CD4-positive, CD25-positive, alpha-beta regulatory T cell (primary cell): ENCODE results near the gene PPP1CA. TPM values are rescaled to one million over a fixed set of nuclear protein-coding genes. Genes with fewer than 3 reads are reported as not detected.

Experiments
- ATAC-seq, 2 donors: fragments of 150-1000 bp; cut with Tn5 transposase; one replicate each; pipeline ENCODE4 v1.10.0; 2021; ENCODE audit warnings: low read depth in 2 of 2, moderate number of reproducible peaks in 2 of 2, moderate library complexity in 1 of 2
- DNase-seq, 3 donors: peaks; one replicate each; pipeline versions ENCODE4 v3.0.0 to v3.0.0-alpha.2; 2012 to 2022; ENCODE audit warnings: mixed read lengths in 1 of 3
- H3K27ac ChIP-seq: one replicate; pipeline ENCODE4 v1.7.0; 2013; ENCODE audit warnings: mild to moderate bottlenecking, low read length; ENCODE audit not compliant: insufficient read depth, poor library complexity, severe bottlenecking
- H3K27me3 ChIP-seq: one replicate; pipeline ENCODE4 v1.7.0; 2013; ENCODE audit warnings: low read length; ENCODE audit not compliant: control insufficient read depth, insufficient read depth
- H3K36me3 ChIP-seq: one replicate; pipeline ENCODE4 v1.7.0; 2013; ENCODE audit warnings: mild to moderate bottlenecking, low read length, moderate library complexity; ENCODE audit not compliant: control insufficient read depth, insufficient read depth
- H3K4me1 ChIP-seq: 2 replicates; pipeline ENCODE4 v1.7.0; 2013; ENCODE audit warnings: mild to moderate bottlenecking, low read length; ENCODE audit not compliant: insufficient read depth, control insufficient read depth, poor library complexity, severe bottlenecking
- H3K4me3 ChIP-seq: one replicate; pipeline ENCODE4 v1.7.0; 2013; ENCODE audit warnings: low read depth, mild to moderate bottlenecking, low read length, moderate library complexity
- H3K9me3 ChIP-seq, 2 experiments: 1 replicate in 1 of 2; 2 replicates in 1 of 2; pipeline ENCODE4 v1.7.0; 2013; ENCODE audit warnings: low read length in 2 of 2, mild to moderate bottlenecking in 1 of 2, moderate library complexity in 1 of 2; ENCODE audit not compliant: control insufficient read depth in 2 of 2
- H3K27ac Mint-ChIP-seq, 3 donors: one replicate each; pipeline ENCODE4 v1.8.0; 2020 to 2022; ENCODE audit warnings: mild to moderate bottlenecking in 3 of 3, mixed read lengths in 3 of 3, moderate library complexity in 2 of 3
- H3K27me3 Mint-ChIP-seq: one replicate; pipeline ENCODE4 v1.8.0; 2022; ENCODE audit warnings: mild to moderate bottlenecking, mixed read lengths
- H3K36me3 Mint-ChIP-seq: one replicate; pipeline ENCODE4 v1.8.0; 2020; ENCODE audit warnings: mixed read lengths
- H3K4me1 Mint-ChIP-seq, 4 donors: one replicate each; pipeline ENCODE4 v1.8.0; 2020 to 2022; ENCODE audit warnings: mixed read lengths in 4 of 4, mild to moderate bottlenecking in 1 of 4
- H3K4me3 Mint-ChIP-seq, 4 donors: one replicate each; pipeline ENCODE4 v1.8.0; 2020 to 2022; ENCODE audit warnings: mild to moderate bottlenecking in 4 of 4, mixed read lengths in 4 of 4, moderate library complexity in 3 of 4
- H3K9me3 Mint-ChIP-seq, 7 donors: one replicate each; pipeline ENCODE4 v1.8.0; 2020 to 2022; ENCODE audit warnings: mixed read lengths in 7 of 7, mild to moderate bottlenecking in 3 of 7, moderate library complexity in 2 of 7
- polyA plus RNA-seq, 4 donors: library from polyadenylated mRNA; unstranded; fragments of 300-500 nt; fragmentation: Illumina TruSeq; gene quantifications; one replicate each; pipeline ENCODE4 v1.2.3, GENCODE V29; 2021
- total RNA-seq: library from RNA; stranded (reverse); gene quantifications from one replicate; pipeline ENCODE4 v1.2.3, GENCODE V29; 2022

Gene PPP1CA
- total and polyA plus RNA-seq, 5 donors from 2014 or later = 160 to 762 (median 557) TPM

DNA sequence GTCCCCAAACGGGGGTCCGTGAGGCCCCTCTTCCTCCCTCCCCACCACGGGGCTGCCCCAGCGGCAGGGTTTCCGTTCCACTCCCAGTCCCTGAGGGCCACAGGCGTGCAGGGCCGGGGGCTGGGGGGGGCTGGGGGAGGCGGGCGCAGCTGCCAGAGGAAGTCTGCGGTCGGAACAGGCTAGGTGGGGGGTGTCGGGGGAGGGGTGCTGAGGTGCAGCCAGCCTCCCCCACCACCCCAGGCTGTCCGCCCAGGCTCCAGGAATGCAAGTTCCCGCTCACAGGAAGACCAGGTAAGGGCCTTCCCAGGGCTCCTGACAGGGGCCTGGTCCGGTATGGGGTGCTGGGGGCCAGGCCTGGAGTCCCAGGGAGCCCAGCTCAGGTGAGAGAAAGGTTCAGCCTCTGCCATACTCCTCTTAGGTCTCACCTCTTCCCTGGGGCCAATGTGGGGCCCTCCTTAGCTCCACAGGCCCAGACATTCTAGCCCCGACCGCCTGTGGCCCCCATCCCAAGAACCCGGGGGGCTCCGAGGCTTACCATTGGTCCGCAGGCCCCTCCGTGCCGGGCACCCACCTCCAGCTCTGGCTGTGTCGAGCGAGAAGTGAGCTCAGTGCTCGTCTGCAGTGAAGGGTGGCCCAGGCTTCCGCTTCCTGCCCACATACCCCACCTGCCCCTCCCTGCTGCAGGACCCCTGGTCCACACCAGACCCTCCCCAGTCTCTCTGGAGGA is 35.6 kb upstream of the PPP1CA start, which contains the start of gene PTPRCAP:
Gene PTPRCAP, minus strand, starts transcription at position 601 of the 727 bp plus-strand sequence. Its CDS starts 63 bp downstream, at position 538.
- H3K36me3 Mint-ChIP-seq = peaks cover 5% of the 10 kb centered on the region
- DNase-seq = peak; percentile 72 to 90 (median 84)
- no peaks in the 10 kb centered on the region for H3K27me3 Mint-ChIP-seq
- no peaks in the 10 kb centered on the region for H3K27me3 ChIP-seq
- ATAC-seq = peak; percentile 64 to 67
- peak within 1 kb of the TSS; percentile 90 for H3K4me3 ChIP-seq
- peak within 1 kb of the TSS; percentile 92 to 94 (median 94) for H3K27ac Mint-ChIP-seq
- H3K4me3 Mint-ChIP-seq = peak within 1 kb of the TSS; percentile 97 to 99 (median 98)
- H3K9me3 ChIP-seq = no peaks in the 10 kb centered on the region
- no peaks in the 10 kb centered on the region for H3K9me3 Mint-ChIP-seq
- peaks cover 4 to 78% (median 30%) of the 10 kb centered on the region in 4 donors for H3K4me1 Mint-ChIP-seq
- peak within 1 kb of the TSS; percentile 94 for H3K27ac ChIP-seq
- peaks cover 93% of the 10 kb centered on the region for H3K4me1 ChIP-seq
- H3K36me3 ChIP-seq = peaks cover 12% of the 10 kb centered on the region

DNA sequence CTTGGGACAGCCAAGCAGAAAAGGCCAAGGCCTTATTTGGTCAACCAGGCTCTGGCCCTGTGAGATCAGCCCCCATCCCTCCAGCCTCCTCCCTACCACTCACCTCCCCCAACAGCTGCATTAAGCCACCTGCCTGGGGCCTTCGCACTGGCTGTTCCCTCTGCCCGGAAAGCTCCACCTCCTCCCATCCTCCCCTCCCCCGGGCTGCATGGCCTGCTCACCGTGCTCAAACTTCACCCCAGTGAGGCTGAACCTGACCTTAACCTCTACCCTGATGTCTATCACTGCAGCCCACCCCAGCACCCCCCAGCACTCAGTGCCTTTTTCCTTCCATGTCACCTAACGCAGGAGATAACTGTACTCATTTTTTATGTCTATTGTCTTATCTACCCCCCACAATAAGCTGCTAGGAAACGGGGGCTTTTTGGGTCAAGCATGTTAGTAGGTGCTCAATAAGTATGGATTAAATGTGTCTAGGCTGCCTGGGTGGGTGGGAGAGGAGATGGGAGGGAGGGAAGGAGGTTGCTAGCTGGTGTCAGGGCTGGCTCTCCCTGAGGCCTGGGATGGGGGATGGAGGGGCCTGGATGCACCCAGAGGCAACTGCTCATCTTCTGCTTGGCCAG is 34.9 kb upstream of the PPP1CA start:
- ATAC-seq (peak; percentile 29 to 33), DNase-seq (peak in 2 of 3 donors; percentile 56 to 83)
- Histone ChIP-seq H3K4me1 (peaks cover 88% of the 10 kb centered on the region), H3K36me3 (peaks cover 18% of the 10 kb centered on the region), H3K4me3 (peak overlapping the region; percentile 90), H3K27ac (peak overlapping the region; percentile 94), H3K9me3 (no peaks in the 10 kb centered on the region), H3K27me3 (no peaks in the 10 kb centered on the region)
- Mint-ChIP-seq H3K4me1 (peaks cover 0 to 79% (median 30%) of the 10 kb centered on the region in 4 donors), H3K4me3 (peak overlapping the region; percentile 97 to 99 (median 98)), H3K9me3 (no peaks in the 10 kb centered on the region), H3K27me3 (no peaks in the 10 kb centered on the region), H3K36me3 (peaks cover 10% of the 10 kb centered on the region), H3K27ac (peak overlapping the region; percentile 86 to 94 (median 92))

DNA sequence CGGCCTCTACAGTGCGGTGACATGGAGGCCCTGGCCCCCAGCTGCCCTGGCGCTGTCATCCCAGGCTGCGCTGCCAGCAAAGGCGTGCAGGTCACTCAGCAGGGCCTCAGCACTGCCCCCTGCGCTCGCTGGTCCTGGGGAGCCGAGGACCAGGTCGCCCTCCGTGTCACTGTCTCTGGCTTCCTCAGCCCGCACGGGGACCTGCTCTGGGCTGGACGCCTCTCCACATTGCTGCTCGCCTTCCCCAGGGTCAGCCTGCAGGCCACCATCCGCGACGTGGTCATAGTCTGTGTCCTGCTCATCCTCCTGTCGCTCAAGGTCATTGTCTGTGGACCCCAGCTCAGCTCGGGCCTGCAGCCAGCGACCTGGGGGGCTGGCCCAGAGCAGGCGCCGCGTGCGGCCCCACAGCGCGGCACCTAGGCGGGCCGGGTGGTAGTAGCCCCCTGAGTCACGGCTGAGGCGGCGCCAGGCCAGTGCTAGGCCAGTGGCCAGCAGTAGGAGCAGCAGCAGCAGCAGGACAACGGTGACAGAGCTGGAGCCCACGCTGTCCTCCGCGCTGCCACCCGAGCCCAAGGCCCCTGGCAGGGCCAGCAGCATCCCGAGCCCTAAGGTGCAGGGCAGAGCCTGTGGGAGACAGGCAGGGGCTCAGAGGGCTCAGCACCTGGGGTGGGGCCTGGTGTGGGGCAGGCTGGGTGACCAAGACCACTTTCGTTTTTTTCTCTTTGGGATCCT is 34.2 kb upstream of the PPP1CA start:
- no peaks in the 10 kb centered on the region for H3K27me3 Mint-ChIP-seq
- Histone ChIP-seq H3K27ac (peak overlapping the region; percentile 94), H3K36me3 (peaks cover 20% of the 10 kb centered on the region), H3K4me3 (peak overlapping the region; percentile 90), H3K4me1 (peaks cover 81% of the 10 kb centered on the region), H3K9me3 (no peaks in the 10 kb centered on the region), H3K27me3 (no peaks in the 10 kb centered on the region)
- DNase-seq = no peak
- peak overlapping the region in 2 of 3 donors; percentile 82 to 92 for H3K27ac Mint-ChIP-seq
- ATAC-seq = no peak
- peaks cover 10% of the 10 kb centered on the region for H3K36me3 Mint-ChIP-seq
- no peaks in the 10 kb centered on the region for H3K9me3 Mint-ChIP-seq
- peak overlapping the region; percentile 97 to 99 (median 98) for H3K4me3 Mint-ChIP-seq
- H3K4me1 Mint-ChIP-seq = peaks cover 0 to 79% (median 31%) of the 10 kb centered on the region in 4 donors

DNA sequence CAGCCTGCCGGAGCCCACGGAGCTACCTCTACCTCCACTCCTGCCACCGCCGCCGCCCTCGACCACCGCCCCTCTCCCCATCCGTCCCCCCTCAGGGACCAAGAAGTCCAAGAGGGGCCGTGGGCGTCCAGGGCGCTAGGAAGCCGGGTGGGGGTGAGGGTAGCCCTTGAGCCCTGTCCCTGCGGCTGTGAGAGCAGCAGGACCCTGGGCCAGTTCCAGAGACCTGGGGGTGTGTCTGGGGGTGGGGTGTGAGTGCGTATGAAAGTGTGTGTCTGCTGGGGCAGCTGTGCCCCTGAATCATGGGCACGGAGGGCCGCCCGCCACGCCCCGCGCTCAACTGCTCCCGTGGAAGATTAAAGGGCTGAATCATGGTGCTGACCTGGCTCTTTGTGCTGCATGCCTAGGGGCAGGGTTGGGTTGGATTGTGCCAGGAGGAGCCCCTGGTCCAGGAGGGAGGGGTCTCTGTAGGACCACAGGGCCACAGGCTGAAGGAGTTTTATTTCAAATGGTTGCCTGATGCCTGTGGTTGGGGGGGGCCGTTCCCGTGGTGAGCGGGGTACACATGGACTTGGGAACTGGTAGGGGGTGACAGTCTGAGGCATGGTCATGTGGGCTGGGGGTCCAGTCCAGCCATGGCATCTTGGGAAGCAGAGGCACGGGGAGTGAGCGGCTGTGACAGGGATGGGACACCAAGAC is 33.5 kb upstream of the PPP1CA start:
- peak overlapping the region; percentile 75 to 90 (median 84) for H3K27ac Mint-ChIP-seq
- peaks cover 77% of the 10 kb centered on the region for H3K4me1 ChIP-seq
- no peaks in the 10 kb centered on the region for H3K27me3 Mint-ChIP-seq
- H3K27me3 ChIP-seq = no peaks in the 10 kb centered on the region
- DNase-seq (no peak), ATAC-seq (no peak)
- H3K4me1 Mint-ChIP-seq = peaks cover 0 to 77% (median 29%) of the 10 kb centered on the region in 4 donors
- H3K36me3 ChIP-seq = peaks cover 23% of the 10 kb centered on the region
- H3K9me3 ChIP-seq = no peaks in the 10 kb centered on the region
- peak overlapping the region; percentile 81 to 98 (median 92) for H3K4me3 Mint-ChIP-seq
- H3K36me3 Mint-ChIP-seq = peaks cover 10% of the 10 kb centered on the region
- peak overlapping the region; percentile 94 for H3K27ac ChIP-seq
- H3K4me3 ChIP-seq = peak overlapping the region; percentile 26
- H3K9me3 Mint-ChIP-seq = no peaks in the 10 kb centered on the region

DNA sequence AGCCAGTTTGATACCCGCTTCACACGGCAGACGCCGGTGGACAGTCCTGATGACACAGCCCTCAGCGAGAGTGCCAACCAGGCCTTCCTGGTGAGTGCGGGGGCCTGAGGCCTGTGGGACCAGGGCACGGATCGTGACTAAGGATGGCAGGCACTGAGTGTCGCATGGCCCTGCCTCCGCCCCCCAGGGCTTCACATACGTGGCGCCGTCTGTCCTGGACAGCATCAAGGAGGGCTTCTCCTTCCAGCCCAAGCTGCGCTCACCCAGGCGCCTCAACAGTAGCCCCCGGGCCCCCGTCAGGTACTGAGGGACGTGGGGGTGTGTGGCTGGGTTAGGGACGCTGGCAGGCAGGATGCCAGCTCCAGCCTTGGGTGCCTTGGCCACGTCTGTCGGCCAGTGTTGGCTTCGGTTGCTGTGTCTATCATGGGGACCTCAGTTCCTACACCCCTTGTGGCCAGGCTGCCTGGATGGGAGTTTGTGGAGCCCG is 32.8 kb upstream of the PPP1CA start:
- H3K27me3 ChIP-seq = no peaks in the 10 kb centered on the region
- Mint-ChIP-seq H3K4me1 (peaks cover 0 to 74% (median 25%) of the 10 kb centered on the region in 4 donors), H3K9me3 (no peaks in the 10 kb centered on the region), H3K27me3 (no peaks in the 10 kb centered on the region), H3K4me3 (peak overlapping the region; percentile 61 to 87 (median 76)), H3K36me3 (peaks cover 10% of the 10 kb centered on the region), H3K27ac (peak overlapping the region in 2 of 3 donors; percentile 52 to 80)
- no peak for ATAC-seq
- peak overlapping the region; percentile 94 for H3K27ac ChIP-seq
- peaks cover 77% of the 10 kb centered on the region for H3K4me1 ChIP-seq
- no peaks in the 10 kb centered on the region for H3K9me3 ChIP-seq
- peaks cover 23% of the 10 kb centered on the region for H3K36me3 ChIP-seq
- DNase-seq = no peak
- no peak overlapping the region for H3K4me3 ChIP-seq

DNA sequence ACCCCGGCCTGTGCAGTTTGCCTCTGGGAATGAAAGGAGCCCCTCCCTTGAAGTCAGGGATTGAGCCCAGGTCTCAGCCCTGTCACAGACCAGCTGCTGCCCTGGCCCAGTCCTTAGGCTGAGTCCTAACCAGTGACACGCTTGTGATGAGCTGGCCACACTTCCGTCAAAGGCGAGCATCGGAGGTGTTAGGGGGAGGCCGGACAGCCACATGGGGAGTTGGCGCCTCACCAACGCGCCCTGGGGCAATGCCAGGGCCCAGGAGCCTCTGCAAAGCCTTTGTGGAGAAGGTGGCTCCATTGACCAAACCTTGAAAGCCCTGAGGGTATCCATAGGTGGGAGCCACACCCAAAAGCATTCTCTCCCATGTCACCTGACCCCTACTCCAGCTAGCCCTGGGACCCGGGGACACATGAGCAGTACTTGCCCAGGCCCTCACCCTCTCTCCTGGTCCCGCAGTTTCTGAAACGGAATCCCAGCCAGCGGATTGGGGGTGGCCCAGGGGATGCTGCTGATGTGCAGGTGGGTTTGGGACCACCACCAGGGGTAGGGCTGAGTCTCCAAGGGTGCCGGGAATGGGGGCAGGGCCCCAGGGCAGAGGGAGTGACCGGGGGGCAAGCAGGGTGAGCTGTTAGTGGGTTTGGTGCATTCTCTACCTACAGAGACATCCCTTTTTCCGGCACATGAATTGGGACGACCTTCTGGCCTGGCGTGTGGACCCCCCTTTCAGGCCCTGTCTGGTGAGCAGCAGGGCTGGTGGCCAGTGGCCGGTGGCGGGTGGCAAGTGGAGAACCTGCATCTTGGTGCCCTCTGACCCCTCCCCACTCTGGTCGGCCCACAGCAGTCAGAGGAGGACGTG is 32.1 kb upstream of the PPP1CA start:
- ATAC-seq (no peak), DNase-seq (no peak)
- H3K9me3 ChIP-seq = no peaks in the 10 kb centered on the region
- H3K27me3 Mint-ChIP-seq = no peaks in the 10 kb centered on the region
- H3K9me3 Mint-ChIP-seq = no peaks in the 10 kb centered on the region
- peaks cover 77% of the 10 kb centered on the region for H3K4me1 ChIP-seq
- peak overlapping the region; percentile 94 for H3K27ac ChIP-seq
- no peaks in the 10 kb centered on the region for H3K27me3 ChIP-seq
- peak overlapping the region; percentile 42 to 80 (median 52) for H3K27ac Mint-ChIP-seq
- peaks cover 23% of the 10 kb centered on the region for H3K36me3 ChIP-seq
- peak overlapping the region; percentile 61 to 87 (median 76) for H3K4me3 Mint-ChIP-seq
- peaks cover 10% of the 10 kb centered on the region for H3K36me3 Mint-ChIP-seq
- peaks cover 0 to 74% (median 21%) of the 10 kb centered on the region in 4 donors for H3K4me1 Mint-ChIP-seq
- H3K4me3 ChIP-seq = no peak overlapping the region
